LNCaP clone FGC (cell line): Measurements from ENCODE around the gene SGPL1.
"Not testable (repeated sequence)": the region's sequence is repeated elsewhere in the genome, so short reads cannot be mapped to it uniquely, and the experiment has no call there.

Experiments used
- DNase-seq: peaks from one replicate; pipeline ENCODE4 v3.0.0-alpha.2; 2011; ENCODE audit warnings: low read depth
- H3K4me3 ChIP-seq: 2 replicates; pipeline ENCODE4 v1.5.1; 2011; ENCODE audit warnings: mild to moderate bottlenecking, low read depth, low read length, control low read depth
- CTCF ChIP-seq: IDR thresholded peaks from 2 replicates; pipeline ENCODE4 v1.5.1; 2012; ENCODE audit warnings: mild to moderate bottlenecking; ENCODE audit not compliant: control insufficient read depth, insufficient read depth; ENCODE audit errors: extremely low read depth

SGPL1 gene, protein sequence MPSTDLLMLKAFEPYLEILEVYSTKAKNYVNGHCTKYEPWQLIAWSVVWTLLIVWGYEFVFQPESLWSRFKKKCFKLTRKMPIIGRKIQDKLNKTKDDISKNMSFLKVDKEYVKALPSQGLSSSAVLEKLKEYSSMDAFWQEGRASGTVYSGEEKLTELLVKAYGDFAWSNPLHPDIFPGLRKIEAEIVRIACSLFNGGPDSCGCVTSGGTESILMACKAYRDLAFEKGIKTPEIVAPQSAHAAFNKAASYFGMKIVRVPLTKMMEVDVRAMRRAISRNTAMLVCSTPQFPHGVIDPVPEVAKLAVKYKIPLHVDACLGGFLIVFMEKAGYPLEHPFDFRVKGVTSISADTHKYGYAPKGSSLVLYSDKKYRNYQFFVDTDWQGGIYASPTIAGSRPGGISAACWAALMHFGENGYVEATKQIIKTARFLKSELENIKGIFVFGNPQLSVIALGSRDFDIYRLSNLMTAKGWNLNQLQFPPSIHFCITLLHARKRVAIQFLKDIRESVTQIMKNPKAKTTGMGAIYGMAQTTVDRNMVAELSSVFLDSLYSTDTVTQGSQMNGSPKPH

GRCh38 chr10:70815504-70816219, at the start of gene SGPL1:
SGPL1 (plus strand) TSS chr10:70815948; CDS start chr10:70816854, 906 bp downstream.
- no peak for DNase-seq
- TF ChIP-seq CTCF: peak; percentile 98
- H3K4me3 ChIP-seq: peak within 1 kb of the TSS; percentile 61

GRCh38 chr10:70768026-70768685, 47.6 kb upstream of the SGPL1 start:
- H3K4me3 ChIP-seq, DNase-seq: not testable (repeated sequence)

DNA sequence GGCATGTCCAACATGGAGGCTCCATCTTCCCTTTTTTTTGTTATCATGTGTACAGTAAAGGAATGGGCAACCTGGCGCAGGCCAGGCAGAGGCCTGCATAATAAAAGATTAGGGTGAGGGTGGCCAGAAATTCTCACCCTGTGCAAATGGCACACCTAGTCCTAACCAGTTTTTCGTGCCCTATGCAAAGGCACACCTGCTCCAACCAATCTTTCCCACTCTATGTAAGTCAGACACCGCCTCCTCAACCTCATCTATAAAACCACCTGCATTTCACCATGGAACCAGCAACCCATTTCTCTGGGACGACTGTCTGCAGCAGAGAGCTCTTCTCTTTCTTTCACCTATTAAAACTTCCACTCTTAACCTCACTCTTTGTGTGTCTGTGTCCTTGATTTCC, 46.6 kb upstream of the SGPL1 start:
- H3K4me3 ChIP-seq: no peak overlapping the region
- no peak for TF ChIP-seq CTCF
- no peak for DNase-seq

- no peak overlapping the region for H3K4me3 ChIP-seq
- no peak for TF ChIP-seq CTCF
- no peak for DNase-seq
Observed at GRCh38 chr10:70770001-70770400, 45.7 kb upstream of the SGPL1 start.

- DNase-seq, H3K4me3 ChIP-seq: not testable (repeated sequence)
Observed at GRCh38 chr10:70770516-70770915, 45.2 kb upstream of the SGPL1 start.

DNA sequence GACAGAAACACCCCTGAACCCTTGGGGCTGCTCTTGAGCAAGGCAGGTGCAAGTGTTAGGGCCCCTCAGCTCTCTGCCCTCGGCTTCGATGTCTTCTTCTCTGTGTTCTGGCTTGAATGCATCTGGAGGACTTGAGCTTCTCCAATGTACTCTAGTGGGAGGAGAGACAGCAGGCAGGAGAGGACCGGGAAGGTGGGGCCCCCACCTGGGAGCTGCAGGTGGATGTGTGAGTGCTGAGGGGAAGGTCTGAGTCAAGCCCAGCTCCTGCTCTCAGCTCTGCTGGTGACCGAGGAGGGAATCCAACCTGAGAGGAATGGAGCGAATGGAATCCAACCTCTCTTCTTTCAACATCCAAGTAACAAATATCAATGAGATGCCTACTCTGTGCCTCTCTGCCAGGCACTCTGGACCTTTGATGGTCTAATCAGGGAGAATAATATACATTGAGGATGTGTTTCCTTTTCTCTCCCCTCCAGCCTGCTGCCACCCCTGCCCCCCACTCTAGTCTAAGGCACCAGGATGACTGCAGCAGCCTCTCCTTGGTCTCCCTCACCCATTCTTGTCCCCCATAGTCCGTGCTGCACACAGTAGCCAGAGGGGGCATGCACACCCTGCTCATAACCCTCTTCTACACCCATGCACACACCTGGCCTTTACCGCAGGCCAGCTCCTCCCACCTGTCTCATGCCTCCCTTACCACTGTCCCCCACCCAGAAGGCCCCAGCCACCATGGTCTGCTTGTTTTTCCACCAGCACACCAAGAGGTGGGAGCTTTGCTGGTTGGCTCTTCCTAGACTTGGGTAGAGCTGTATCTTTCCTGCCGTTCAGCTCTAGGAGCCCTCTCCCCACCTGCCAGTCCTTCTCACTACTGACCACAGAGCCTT, 44.2 kb upstream of the SGPL1 start:
- TF ChIP-seq CTCF: no peak
- DNase-seq: no peak
- H3K4me3 ChIP-seq: no peak overlapping the region

DNA sequence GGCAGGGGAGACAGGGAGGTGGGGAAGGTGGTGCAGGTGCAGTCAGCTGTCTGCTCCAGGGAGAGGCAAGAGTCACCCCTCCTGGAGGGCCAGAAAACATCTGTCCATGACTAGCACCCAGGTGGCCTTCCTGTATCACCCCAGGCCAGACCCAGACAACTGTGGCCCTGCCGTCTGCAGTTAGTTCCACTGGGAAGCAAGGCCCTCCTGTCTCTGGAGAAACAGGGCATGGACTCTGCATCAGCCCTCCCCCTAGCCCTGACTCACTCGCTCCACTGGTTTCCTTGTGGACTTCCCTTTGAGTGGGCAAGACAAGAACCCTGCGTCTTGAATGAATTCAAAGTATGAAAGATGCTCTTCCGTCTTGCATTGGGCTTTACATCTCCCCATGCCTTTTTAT, 43.1 kb upstream of the SGPL1 start:
- no peak overlapping the region for H3K4me3 ChIP-seq
- TF ChIP-seq CTCF: no peak
- no peak for DNase-seq
